D721Med (cell line): ENCODE results near the gene MANSC4.

Experiments
- DNase-seq: peaks from one replicate; pipeline ENCODE4 v3.0.0; 2011; ENCODE audit warnings: low spot score; ENCODE audit not compliant: insufficient read length
- FAIRE-seq: peaks from 2 replicates; lab custom pipeline; 2011; peaks lifted over from hg19 to GRCh38; lab: Jason Lieb, UNC
- CTCF ChIP-seq: IDR thresholded peaks from 2 replicates; pipeline ENCODE4 v1.5.1; 2012; ENCODE audit warnings: mild to moderate bottlenecking, control low read depth; ENCODE audit not compliant: insufficient read depth; ENCODE audit errors: missing control alignments

The MANSC4 gene

DNA sequence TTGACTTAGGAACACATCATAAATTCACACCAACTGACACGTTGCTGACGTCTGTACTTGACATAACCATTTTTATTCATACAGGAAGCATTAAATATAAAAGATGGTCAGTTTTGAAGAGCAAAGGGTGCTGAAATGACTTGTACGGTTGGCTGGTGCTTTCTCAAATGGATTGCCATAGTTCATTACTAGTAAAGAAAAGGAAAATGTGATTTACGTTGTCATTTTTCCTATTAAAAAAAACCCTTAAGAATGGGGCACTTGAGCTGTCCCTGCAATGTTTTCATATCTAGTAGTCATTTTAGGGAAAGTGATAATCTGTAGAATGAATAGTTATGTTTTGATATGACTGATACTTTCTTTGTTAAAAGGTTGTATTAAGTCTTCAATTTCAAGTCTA lies 22.5 kb upstream of the MANSC4 start:
- DNase-seq (no peak), FAIRE-seq (no peak)
- TF ChIP-seq CTCF = no peak

- FAIRE-seq = no peak
- no peak for TF ChIP-seq CTCF
Observed at GRCh38 chr12:27801630-27802029, 21.6 kb upstream of the MANSC4 start.

DNA sequence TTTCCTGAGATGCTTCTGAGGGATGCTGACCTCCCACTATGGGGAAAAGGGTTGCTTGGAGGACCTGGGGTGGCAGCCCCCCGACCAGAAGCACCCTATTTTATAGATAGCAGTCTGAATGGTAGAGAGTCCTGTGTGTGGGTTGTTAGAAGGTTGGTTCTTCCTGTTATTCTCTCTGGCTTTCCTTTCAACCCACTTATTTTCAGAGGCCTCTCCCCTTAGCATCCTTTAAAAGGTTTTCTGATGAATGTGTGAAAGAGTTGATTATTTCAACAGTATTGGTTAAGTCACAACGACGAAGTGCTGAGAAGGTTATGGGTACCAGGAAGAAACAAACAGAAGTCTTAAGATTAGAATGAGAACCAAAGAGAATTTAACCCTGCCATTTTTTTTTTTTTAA lies 20.8 kb upstream of the MANSC4 start:
- DNase-seq (no peak), FAIRE-seq (no peak)
- no peak for TF ChIP-seq CTCF

More at GRCh38 chr12:27801630-27802029, 21.6 kb upstream of the MANSC4 start:
- no peak for DNase-seq

GRCh38 chr12:27797301-27798025 lies 17.4 kb upstream of the MANSC4 start:
- DNase-seq = no peak
- TF ChIP-seq CTCF = no peak
- FAIRE-seq = no peak

DNA sequence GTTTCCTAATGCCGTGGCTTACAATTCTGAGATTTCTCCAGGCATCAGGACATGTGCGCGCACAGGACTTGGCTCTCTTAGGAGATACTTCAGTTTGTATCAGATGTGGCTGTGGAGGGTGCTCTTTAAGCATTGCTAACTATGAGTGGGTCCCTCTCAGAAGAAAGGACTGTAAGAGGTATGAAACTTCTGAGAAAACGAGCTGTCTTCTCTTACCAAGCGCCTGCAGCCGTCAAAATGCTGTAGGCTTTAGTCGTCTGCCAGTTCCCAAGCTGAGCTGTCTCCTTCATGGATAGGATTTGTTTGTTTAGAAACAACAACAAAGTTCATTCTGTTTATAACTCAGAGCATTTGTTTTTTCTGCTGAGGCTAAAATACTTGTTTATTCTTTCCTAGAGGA lies 16.1 kb upstream of the MANSC4 start:
- FAIRE-seq (no peak), DNase-seq (no peak)
- TF ChIP-seq CTCF = no peak

- DNase-seq = no peak
- TF ChIP-seq CTCF = no peak
- FAIRE-seq = no peak
Observed at GRCh38 chr12:27794818-27795584, 15.0 kb upstream of the MANSC4 start.

DNA sequence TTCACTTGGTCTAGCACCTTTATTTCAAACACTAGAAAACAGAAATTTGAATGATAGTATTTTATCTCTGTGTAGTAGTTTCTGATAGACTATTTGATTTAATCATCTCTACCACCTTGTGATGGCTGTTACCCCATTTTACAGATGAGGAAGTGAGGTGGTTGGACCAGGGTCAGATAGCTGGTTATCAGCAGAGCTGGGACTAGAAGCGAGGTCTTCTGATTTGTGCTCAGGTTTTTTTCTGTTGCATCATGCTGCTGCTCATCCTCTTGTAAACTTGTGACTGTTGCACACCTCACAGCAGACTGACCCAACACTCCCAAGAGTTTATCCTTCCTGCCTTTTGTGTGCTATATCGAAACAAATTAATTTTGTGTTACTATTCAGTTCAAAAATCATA lies 10.1 kb upstream of the MANSC4 start:
- TF ChIP-seq CTCF = no peak
- FAIRE-seq = no peak
- no peak for DNase-seq
